ENCODE results near the gene ANKRD13C. TPM values are rescaled to one million over a fixed set of nuclear protein-coding genes. Genes with fewer than 3 reads are reported as not detected.

ANKRD13C gene
- total RNA-seq, 2 donors from 2014 or later = 10.7 to 15.1 TPM

DNA sequence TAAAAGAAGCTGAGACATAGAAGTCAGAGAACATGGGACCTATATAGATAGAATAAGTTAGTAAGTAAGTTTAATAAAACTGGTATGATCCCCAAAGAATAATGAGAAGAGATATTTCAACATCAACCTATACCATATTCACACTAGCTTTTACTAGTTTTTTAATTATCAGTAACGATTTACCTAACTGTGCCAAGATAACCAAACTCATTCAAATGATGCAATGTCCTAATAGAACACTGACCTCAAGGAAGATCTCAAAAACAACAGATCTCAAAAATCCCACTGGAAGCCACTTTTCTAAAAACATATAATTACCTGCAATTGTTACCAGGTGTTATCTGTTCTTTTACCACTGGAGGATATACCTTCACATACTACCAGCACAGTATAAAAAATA lies 38.7 kb downstream of the ANKRD13C start:
- ATAC-seq = no peak
- no peak for DNase-seq

DNA sequence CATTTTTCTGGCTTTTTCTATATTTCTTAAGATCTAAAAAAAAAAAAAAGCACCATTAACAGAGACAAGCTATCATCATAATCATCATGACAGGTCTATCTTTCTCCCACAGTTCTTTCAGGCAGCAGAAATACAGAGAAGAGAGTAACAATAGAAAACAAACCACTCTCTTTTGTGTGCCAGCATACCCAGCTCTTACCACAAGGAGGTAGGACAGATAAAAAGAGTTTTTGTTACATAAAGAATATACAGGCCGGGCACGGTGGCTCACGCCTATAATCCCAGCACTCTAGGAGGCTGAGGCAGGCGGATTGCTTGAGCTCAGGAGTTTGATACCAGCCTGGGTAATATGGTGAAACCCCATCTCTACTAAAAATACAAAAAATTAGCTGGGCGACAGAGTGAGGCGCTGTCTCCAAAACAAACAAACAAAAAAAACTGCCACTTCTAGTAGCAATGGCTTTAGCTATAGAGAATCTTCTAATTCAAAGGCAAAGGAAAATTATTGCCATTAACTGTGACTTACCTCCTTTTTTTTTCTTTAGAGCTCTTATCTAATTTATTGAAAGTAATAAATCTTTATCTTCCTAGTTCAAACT lies 39.7 kb downstream of the ANKRD13C start:
- ATAC-seq = no peak
- intact Hi-C loops (cut with DNase I) = no loop called here
- DNase-seq = no peak

More for the DNA sequence above, 38.7 kb downstream of the ANKRD13C start:
- intact Hi-C loops (cut with DNase I) = no loop called here

DNA sequence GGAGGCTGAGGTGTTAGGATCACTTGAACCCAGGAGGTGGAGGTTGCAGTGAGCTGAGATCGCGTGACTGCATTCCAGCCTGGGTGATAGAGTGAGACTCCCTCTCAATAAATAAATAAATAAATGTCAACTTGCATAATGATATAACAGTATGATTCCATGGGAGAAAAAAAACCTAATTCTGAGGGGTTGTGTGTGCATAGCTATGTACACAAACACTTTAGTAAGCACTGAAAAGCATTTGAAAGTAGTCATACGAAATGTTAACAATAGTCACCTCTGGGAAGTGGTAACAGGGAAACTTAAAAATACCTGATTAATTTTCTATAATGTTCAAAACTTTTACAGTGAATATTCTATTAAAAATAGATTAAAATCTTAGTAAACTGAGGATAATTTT lies 43.2 kb downstream of the ANKRD13C start:
- ATAC-seq (no peak), DNase-seq (no peak)
- intact Hi-C loops (cut with DNase I) = no loop called here

DNA sequence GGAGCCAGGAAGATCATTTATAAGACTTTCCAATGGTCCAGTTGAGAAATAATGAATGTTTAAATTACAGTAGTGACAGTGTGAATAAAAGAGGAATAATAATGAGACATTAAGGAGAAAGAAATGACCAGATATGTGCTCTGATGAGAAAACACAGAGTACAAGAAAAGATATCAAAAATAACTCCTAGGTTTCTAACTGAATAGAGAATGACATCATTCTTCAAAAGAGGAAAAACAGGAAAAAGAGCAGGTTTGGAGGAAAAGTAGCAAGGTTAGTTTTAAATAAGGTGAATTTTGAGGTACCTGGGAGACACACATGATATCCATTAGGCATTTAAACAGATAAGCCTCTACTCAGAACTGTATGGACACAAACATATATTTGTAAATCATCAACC lies 55.0 kb downstream of the ANKRD13C start:
- DNase-seq (no peak), ATAC-seq (no peak)
- intact Hi-C loops (cut with DNase I) = no loop called here

DNA sequence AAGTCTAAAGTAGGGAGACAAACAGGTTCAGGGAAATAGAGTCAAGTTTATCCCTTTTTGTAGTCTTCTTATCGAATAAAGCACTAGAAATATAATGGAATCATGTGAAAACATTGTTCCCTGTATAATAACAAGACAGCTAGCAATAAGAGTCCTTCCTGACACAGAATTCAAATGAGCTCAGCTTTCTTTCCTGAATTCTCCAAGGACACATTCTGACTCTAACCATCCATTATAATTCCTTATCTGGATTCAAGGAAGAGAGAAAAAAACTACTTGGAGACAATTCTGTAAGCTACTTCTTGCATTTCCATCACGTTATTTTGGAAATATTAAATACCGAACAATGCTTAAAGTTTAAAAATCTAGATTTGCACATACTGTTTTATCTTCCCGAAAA lies 58.8 kb downstream of the ANKRD13C start:
- intact Hi-C loops (cut with DNase I) = no loop called here
- DNase-seq (no peak), ATAC-seq (no peak)

DNA sequence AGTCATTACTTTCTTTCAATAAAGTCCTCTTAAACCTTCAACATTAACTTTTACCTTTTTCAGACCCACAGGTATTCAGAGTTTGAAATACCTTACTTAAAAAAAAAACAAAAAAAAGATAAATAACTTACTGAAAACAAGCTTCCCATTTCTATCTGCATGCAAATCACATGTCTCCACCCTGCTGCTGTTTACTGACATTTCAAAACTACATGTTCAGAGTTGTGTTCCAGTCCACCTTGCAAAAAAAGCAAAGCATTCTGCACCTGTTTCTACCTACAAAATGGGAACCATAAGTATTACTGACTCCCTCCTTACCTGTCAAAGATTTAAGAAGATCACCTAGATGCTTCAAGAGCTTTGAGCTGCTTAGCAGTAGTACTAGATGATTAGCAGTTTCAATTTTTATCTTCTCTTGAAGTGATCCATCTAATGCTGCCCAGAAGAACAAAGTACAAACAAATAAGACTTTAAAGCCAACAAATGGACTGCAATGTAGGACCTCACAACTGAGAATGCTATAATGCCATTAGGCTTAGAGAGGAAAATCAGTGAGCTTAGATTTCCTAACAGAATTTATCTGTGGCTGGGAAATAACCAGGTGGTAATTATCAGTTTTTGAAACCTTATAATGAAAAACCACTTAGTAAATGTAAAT lies 61.2 kb downstream of the ANKRD13C start:
- ATAC-seq = no peak
- DNase-seq = no peak
- intact Hi-C loops (cut with DNase I) = no loop called here

DNA sequence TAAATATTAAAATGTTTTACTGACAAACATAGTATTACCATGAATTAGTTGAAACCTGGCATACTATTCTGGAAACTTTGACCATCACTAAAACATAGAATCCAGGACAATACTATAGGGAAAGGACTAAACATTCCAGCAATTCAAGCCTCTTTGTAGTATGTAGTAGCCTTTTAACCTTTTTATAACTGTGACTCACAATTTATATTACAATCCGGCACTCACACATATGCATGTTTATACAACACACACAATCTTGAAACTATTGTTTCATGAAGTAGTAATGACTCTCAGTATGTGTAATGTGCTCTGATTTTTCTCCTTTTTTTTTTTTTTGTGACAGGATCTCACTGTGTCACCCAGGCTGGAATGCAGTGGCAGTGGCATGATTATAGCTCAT lies 64.3 kb downstream of the ANKRD13C start:
- intact Hi-C loops (cut with DNase I) = no loop called here
- DNase-seq (no peak), ATAC-seq (no peak)

DNA sequence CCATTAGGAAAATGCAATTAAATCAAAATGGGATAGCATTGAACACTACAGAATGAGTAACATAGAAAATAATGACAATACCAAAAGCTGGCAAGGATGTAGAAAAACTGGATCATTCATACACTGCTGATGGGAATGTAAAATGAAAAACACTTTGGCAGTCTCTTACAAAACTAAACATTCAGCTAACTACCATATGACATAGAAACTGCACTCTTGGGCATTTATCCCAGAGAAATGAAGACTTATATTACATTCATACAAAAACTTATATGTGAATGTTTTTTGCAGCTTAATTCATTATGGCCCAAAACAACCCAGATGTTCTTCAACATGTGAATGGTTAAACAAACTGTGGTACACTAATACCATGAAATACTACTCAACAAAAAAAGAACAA lies 66.4 kb downstream of the ANKRD13C start:
- DNase-seq = no peak
- ATAC-seq = no peak
- intact Hi-C loops (cut with DNase I) = loop anchor here in 1 of 2 donors (10.0 kb wide), 1 partner anchor 53 kb away; no protein-coding TSS in a partner anchor

DNA sequence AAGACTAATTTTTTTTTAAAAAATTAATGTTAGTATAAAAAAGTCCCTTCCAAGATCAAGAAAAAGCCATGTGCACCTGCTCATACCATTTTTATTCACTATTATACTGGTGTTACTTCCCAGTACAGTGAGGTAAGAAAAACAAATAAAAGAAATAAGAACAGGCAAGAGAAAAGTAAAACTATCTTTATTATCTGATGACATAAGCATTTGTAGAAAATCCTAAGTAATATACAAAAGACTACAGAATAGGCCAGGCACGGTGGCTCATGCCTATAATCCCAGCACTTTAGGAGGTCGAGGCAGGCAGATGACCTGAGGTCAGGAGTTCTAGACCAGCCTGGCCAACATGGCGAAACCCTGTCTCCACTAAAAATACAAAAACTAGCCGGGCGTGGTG lies 68.1 kb downstream of the ANKRD13C start:
- no peak for DNase-seq
- ATAC-seq = no peak
- intact Hi-C loops (cut with DNase I) = loop anchor here in 1 of 2 donors (10.0 kb wide), 1 partner anchor 52 kb away; no protein-coding TSS in a partner anchor

DNA sequence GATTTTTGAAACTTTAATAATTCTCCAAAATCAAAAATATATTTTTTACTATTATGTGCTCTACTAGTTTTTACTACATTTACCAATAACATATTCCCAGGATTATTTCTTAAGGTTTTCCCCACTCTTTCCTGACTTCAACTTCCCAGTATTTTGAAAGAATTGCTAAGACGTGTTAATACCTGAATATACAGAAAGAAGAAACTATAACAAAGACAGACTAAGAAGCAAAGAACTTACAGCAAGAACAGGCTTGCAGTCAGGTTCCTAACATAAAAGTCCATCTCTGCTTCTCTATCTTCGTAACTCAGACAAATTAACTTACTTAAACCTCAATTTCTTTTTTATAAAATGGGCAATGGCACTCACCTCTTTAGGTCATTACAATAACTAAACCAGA lies 70.2 kb downstream of the ANKRD13C start:
- ATAC-seq (no peak), DNase-seq (no peak)
- intact Hi-C loops (cut with DNase I) = loop anchor here in 1 of 2 donors (10.0 kb wide), 1 partner anchor 50 kb away; no protein-coding TSS in a partner anchor

DNA sequence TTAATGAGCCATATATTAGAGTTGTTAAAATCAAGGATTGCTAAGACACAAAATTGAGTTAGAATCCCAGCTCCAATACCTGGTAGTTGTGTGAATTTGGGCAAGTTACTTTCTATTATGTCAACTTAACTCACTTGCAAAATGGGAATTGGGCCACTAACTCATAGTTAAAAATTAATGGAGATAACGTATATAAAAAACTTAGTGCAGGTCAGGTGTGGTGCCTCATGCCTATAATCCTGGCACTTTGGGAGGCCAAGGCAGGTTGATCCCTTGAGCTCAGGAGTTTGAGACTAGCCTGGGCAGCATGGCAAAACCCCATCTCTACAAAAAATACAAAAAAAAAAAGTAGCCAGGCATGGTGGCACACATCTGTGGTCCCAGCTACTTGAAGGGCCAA lies 75.8 kb downstream of the ANKRD13C start:
- intact Hi-C loops (cut with DNase I) = no loop called here
- ATAC-seq (no peak), DNase-seq (no peak)

DNA sequence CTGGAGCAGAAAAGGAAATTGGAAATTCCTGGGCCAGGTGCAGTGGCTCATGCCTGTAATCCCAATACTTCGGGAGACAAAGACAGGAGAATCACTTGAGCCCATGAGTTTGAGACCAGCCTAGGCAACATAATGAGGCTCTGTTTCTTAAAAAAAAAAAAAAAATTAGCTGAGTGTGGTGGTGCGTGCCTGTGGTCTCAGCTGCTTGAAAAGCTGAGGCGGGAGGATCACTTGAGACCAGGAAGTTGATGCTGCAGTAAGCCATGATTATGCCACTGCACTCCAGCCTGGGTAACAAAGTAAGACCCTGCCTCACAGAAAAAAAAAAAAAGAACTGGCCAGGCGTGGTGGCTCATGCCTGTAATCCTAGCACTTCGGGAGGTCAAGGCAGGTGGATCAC lies 76.6 kb downstream of the ANKRD13C start:
- intact Hi-C loops (cut with DNase I) = no loop called here
- no peak for ATAC-seq
- DNase-seq = no peak

DNA sequence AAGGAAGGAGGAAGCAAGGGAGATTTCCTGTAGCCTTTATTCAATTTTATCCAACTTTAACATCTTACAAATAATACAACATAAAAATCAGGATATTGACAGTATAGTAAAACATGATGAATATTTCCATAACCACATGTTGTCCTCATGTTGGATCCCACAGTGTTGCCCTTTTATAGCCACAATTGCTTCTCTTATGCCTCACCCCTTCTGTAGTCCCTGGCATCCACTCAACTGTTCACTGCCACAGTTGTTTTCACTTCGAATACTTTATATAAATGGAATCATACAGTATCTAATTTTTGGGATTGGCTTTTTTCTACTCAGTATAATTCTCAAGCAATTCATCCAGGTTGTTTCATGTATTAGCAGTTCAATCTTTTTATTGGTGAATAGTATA lies 88.6 kb downstream of the ANKRD13C start:
- intact Hi-C loops (cut with DNase I) = no loop called here
- DNase-seq = no peak
- ATAC-seq = no peak

DNA sequence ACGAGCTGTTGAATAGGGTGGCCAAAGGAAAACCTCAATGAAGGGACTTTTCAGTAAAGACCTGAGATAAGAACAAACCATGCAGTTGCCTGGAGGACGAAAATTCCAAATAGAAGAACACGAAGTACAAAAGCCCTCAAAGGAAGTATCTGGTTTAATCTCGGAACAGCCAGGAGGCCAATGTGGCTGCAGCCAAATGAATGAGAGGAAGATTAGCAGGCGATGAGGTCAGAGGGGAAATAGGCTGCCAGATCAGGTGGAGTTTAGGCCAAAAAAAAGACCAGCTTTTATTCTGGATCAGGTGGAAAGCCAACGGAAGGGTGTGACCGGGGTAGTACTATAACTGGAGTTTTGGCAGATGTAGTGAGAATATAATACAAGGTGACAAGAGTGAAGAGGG lies 89.7 kb downstream of the ANKRD13C start:
- peak in 1 of 2 donors; percentile 75 for ATAC-seq
- intact Hi-C loops (cut with DNase I) = no loop called here
- DNase-seq = no peak

DNA sequence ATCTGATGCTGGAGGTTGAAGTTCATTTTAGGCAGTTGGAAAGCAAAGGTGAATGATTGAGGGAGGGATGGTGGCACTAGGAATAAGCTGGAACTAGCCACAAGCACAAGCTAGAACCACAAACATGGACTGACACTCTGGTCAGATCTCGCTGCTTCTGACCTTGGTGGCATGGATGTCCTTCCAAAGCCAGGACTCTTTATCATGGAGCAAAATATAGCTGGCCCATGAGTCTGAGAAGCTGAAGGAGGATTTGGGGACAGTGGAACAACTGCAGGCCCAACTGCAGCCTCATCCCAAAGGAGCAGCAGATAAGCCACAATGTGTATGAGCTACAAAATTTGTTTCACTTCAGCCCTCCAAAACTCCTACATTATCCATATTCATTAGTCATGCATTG lies 97.9 kb downstream of the ANKRD13C start:
- intact Hi-C loops (cut with DNase I) = no loop called here
- ATAC-seq (peak; percentile 55 to 63), DNase-seq (no peak)

DNA sequence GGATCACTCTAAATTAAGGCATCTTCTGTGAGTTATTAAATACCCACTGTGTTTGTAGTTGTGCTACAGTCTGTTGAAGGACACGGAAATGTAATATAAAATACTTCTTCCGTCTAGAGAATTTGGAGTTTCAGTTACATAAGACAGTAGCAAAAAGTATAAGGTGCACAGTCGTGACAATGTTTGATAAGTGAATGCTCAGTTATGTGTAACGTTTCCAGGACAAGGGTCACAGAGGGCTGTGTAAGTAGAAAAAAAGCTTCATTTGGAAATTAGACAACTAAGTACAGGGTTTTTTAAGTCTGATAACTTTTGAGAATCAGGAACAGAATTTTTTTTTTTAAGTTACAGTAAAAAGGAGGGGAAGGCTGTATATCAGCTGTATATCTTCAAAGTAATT lies 105.8 kb downstream of the ANKRD13C start:
- intact Hi-C loops (cut with DNase I) = loop anchor here in 1 of 2 donors (10.0 kb wide), 1 partner anchor 816 kb away; no protein-coding TSS in a partner anchor

DNA sequence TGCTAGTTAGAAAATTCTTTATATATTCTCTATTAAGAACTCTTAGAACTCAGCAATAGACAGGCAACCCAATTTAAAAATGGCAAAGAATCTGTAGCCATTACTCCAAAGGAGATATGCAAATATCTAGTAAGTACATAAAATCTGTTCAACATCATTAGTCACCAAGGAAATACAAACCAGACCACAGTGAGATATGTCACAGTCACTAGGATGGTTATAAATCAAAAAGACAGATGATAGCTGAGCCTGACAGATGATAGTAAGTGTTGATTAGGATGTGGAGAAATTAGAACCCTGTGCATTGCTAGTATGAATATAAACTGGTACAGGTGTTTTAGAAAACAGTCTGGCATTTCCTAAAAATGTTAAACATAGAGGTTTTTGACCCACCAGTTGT lies 106.8 kb downstream of the ANKRD13C start:
- intact Hi-C loops (cut with DNase I) = loop anchor here in 1 of 2 donors (10.0 kb wide), 1 partner anchor 817 kb away; no protein-coding TSS in a partner anchor
- ATAC-seq = no peak
- no peak for DNase-seq

More for the DNA sequence above, 105.8 kb downstream of the ANKRD13C start:
- no peak for DNase-seq
- ATAC-seq = peak in 1 of 2 donors; percentile 44

DNA sequence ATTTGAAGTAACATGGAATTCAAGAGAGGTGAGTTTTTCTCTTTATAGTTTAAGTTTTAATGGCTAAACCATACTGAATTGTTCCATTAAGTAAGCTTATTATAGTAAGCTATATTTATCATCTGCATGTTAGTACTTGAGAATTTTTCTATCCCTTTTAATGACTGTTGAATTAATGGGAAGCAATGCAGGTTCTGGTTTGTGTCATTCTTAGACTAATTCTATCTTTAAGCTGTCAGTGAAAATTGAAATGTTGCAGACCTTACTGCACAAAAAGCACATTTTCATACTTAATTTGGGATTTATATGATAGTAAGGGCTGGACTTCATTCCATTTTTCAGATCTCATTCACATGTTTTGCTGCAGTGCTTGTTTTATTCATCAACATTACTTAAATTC lies 107.4 kb downstream of the ANKRD13C start:
- ATAC-seq (no peak), DNase-seq (no peak)
- intact Hi-C loops (cut with DNase I) = loop anchor here in 1 of 2 donors (10.0 kb wide), 1 partner anchor 818 kb away; no protein-coding TSS in a partner anchor

DNA sequence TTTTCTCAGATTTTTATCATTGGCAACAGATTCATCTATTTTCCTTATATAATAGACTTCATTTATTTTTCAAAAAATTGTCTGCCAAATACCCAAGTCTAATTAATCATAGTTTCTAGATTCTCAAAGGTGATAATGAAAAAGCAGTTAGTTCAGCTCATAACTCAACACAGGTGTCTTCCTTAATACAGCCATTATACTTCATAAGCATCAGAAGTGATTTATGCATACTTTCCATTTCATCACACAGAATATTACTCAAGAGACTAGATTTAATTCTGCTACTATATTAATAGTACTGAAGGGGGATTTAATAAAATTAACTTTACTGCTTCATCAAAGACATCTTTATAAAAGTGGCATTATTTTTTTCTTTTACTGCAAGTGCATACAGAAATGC lies 114.6 kb downstream of the ANKRD13C start:
- ATAC-seq = no peak
- intact Hi-C loops (cut with DNase I) = loop anchor here in 1 of 2 donors (10.0 kb wide), 2 partner anchors 45 to 825 kb away; no protein-coding TSS in a partner anchor
- DNase-seq = no peak

DNA sequence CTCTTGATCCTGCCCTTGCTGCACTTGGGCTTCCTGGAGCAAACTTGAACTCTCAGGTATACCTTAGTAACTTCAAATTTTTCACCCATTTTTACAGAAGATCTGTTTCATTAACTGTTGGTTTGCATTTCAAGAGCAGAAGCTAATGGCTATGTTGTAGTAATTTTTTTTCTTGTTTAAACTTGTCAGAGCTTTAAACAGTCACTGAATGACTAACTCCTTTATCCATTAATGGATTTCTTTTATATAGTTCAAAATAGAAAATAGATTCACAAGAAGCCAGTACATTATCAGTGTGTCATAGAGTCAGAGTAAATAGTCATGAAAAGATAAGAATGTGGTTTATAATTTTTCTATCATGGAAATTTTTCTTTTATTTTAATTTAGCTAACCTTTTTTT lies 119.8 kb downstream of the ANKRD13C start:
- intact Hi-C loops (cut with DNase I) = loop anchor here in 1 of 2 donors (10.0 kb wide), 1 partner anchor 50 kb away; no protein-coding TSS in a partner anchor
- ATAC-seq (no peak), DNase-seq (no peak)

DNA sequence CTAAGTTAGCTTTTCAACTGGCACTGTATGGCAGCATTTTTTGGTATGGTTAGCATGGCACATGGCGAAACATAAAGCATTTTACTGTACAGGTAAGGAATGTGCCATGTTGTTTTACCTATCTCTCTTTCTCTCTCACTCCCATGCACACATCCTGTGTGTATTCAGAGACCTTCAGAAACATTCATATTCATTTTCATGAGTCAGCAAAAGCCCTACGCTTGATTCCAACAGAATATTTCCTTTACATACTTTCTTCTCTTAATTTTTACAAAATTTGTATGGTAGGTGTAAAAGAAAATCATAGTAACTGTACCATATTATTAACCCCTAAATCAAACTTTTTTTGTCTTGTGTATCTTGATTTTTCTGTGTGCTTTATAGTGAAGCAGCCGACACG lies 123.0 kb downstream of the ANKRD13C start:
- DNase-seq = no peak
- ATAC-seq = no peak
- intact Hi-C loops (cut with DNase I) = loop anchor here in 1 of 2 donors (10.0 kb wide), 1 partner anchor 53 kb away; no protein-coding TSS in a partner anchor

Data from left cardiac atrium (tissue), 4 donors.